ENCODE data around the gene GPR83. TPM values are rescaled to one million over a fixed set of nuclear protein-coding genes. Genes with fewer than 3 reads are reported as not detected.

GPR83 gene
- total RNA-seq, 2 experiments from 2014 or later: 0.03 to 0.10 TPM

DNA sequence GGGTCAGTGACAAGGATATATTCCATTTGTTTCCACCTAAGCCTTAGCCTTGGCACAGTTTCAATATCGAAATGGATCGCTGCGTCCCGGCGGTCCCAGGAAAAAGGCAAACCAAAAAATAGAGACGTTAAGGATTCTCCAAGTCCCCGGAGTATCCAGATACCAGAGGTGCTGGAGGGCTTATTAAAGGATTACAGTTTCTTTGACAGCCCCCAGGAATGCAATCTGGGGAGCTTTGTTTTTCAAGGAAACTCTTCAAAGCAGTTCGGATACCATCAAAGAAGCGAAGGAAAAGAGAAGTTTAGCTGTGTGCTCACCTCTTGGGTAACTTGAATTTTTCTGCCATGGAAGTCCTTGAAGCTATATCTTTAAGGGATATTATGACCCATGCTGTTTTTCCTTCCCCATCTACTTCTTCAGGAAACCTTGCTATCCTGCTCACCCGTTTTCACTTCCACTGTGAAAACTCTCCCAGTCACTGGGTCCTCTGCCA is 600 bp upstream of the GPR83 start:
- H2AFZ ChIP-seq (ENCODE audit: low read length): no peak overlapping the region
- no peak overlapping the region for H3K4me2 ChIP-seq (ENCODE audit: low read length)
- no peaks in the 10 kb centered on the region for H3K4me1 ChIP-seq (ENCODE audit: insufficient read depth, low read length, poor library complexity, severe bottlenecking)
- intact Hi-C loops (cut with micrococcal nuclease; ENCODE audit: unreplicated experiment): no loop called here
- no peaks in the 10 kb centered on the region for H3K9me3 ChIP-seq (ENCODE audit: low read length)
- ChIA-PET CTCF (ENCODE audit: unreplicated experiment) (no interaction called here), POLR2A (interaction anchor here (0.9 kb wide), 1 partner anchor 44 kb away, joined by 3 read pairs; no protein-coding TSS in a partner anchor)
- TF ChIP-seq, protein P1, sequence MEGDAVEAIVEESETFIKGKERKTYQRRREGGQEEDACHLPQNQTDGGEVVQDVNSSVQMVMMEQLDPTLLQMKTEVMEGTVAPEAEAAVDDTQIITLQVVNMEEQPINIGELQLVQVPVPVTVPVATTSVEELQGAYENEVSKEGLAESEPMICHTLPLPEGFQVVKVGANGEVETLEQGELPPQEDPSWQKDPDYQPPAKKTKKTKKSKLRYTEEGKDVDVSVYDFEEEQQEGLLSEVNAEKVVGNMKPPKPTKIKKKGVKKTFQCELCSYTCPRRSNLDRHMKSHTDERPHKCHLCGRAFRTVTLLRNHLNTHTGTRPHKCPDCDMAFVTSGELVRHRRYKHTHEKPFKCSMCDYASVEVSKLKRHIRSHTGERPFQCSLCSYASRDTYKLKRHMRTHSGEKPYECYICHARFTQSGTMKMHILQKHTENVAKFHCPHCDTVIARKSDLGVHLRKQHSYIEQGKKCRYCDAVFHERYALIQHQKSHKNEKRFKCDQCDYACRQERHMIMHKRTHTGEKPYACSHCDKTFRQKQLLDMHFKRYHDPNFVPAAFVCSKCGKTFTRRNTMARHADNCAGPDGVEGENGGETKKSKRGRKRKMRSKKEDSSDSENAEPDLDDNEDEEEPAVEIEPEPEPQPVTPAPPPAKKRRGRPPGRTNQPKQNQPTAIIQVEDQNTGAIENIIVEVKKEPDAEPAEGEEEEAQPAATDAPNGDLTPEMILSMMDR (conservative IDR thresholded peaks at IDR 0.05; ENCODE audit: low read length): no peak
- no peak for TF ChIP-seq EZH2phosphoT487 (IDR thresholded peaks at IDR 0.05; ENCODE audit: borderline replicate concordance, low read depth, low read length)
- H3K4me3 ChIP-seq (ENCODE audit: low read depth, low read length, poor library complexity, severe bottlenecking): no peak overlapping the region
- H3K36me3 ChIP-seq (ENCODE audit: insufficient read depth, low read length): no peaks in the 10 kb centered on the region
- H3K9me2 ChIP-seq (ENCODE audit: insufficient read depth, low read length): no peaks in the 10 kb centered on the region
- BruUV-seq (replicated peaks): no TSS peak
- no peak overlapping the region for H3K27ac ChIP-seq (ENCODE audit: low read depth, low read length, poor library complexity, severe bottlenecking)
- H4K20me1 ChIP-seq (ENCODE audit: insufficient read depth, low read length): no peaks in the 10 kb centered on the region
- no peak for DNase-seq (ENCODE audit: low spot score)
- no peaks in the 10 kb centered on the region for H3K79me2 ChIP-seq (ENCODE audit: insufficient read depth, low read depth, low read length)

DNA sequence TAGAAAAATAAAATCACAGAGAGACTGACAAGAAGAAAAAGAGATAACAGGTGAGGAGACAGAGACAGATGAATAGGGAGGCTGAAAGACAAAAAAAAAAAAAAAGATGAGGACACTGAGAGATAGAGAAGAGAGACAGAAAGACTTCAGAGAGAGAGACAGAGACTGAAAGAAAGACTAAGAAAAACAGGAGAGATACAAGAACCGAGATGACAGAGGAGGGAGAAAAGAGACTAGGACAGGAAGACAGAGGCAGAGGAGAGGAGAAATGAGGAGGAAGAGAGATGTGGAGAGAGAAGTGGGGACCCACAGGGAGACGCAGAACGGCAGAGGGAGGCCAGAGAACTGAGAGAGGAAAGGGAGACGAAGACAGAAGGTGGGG is 771 bp downstream of the GPR83 start:
- Histone ChIP-seq H3K36me3 (ENCODE audit: insufficient read depth, low read length) (no peaks in the 10 kb centered on the region), H3K79me2 (ENCODE audit: insufficient read depth, low read depth, low read length) (no peaks in the 10 kb centered on the region), H2AFZ (ENCODE audit: low read length) (no peak overlapping the region), H3K4me2 (ENCODE audit: low read length) (no peak overlapping the region), H3K4me1 (ENCODE audit: insufficient read depth, low read length, poor library complexity, severe bottlenecking) (no peaks in the 10 kb centered on the region), H3K27ac (ENCODE audit: low read depth, low read length, poor library complexity, severe bottlenecking) (no peak overlapping the region), H3K9me2 (ENCODE audit: insufficient read depth, low read length) (no peaks in the 10 kb centered on the region), H3K9me3 (ENCODE audit: low read length) (no peaks in the 10 kb centered on the region), H4K20me1 (ENCODE audit: insufficient read depth, low read length) (no peaks in the 10 kb centered on the region), H3K4me3 (ENCODE audit: low read depth, low read length, poor library complexity, severe bottlenecking) (no peak overlapping the region)
- no TSS peak for BruUV-seq (replicated peaks)
- intact Hi-C loops (cut with micrococcal nuclease; ENCODE audit: unreplicated experiment): no loop called here
- no peak for DNase-seq (ENCODE audit: low spot score)
- POLR2A ChIA-PET: no interaction called here
- TF ChIP-seq EZH2phosphoT487 (IDR thresholded peaks at IDR 0.05; ENCODE audit: borderline replicate concordance, low read depth, low read length): no peak
- TF ChIP-seq, protein P1 (conservative IDR thresholded peaks at IDR 0.05; ENCODE audit: low read length): no peak
- CTCF ChIA-PET (ENCODE audit: unreplicated experiment): no interaction called here

DNA sequence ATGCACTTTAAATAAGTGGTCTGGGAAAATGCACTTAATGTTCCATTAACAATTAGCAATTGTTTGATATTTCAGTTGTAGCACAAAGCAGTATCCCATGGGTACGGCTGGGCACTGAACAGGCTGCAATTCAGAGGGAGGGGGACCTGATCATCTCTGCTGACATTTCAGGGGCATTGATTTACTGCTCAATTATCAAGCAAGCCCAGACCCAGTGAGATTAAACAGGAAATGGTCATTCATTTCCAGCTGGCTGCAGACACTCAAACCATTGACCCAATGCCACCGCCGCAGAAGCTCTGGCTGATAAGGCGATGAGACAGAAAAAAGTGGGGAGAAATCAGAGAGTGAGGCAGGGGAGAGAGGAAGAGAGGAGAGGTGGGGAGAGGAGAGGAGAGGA is 1.2 kb downstream of the GPR83 start:
- H3K27ac ChIP-seq (ENCODE audit: low read depth, low read length, poor library complexity, severe bottlenecking): no peak overlapping the region
- intact Hi-C loops (cut with micrococcal nuclease; ENCODE audit: unreplicated experiment): no loop called here

More for the DNA sequence above, 1.2 kb downstream of the GPR83 start:
- Histone ChIP-seq H2AFZ (ENCODE audit: low read length) (no peak overlapping the region), H3K9me2 (ENCODE audit: insufficient read depth, low read length) (no peaks in the 10 kb centered on the region), H3K4me3 (ENCODE audit: low read depth, low read length, poor library complexity, severe bottlenecking) (no peak overlapping the region), H3K4me2 (ENCODE audit: low read length) (no peak overlapping the region), H3K36me3 (ENCODE audit: insufficient read depth, low read length) (no peaks in the 10 kb centered on the region), H4K20me1 (ENCODE audit: insufficient read depth, low read length) (no peaks in the 10 kb centered on the region), H3K9me3 (ENCODE audit: low read length) (no peaks in the 10 kb centered on the region), H3K4me1 (ENCODE audit: insufficient read depth, low read length, poor library complexity, severe bottlenecking) (no peaks in the 10 kb centered on the region), H3K79me2 (ENCODE audit: insufficient read depth, low read depth, low read length) (no peaks in the 10 kb centered on the region)
- no peak for DNase-seq (ENCODE audit: low spot score)
- TF ChIP-seq, protein P1 (conservative IDR thresholded peaks at IDR 0.05; ENCODE audit: low read length): no peak
- TF ChIP-seq EZH2phosphoT487 (IDR thresholded peaks at IDR 0.05; ENCODE audit: borderline replicate concordance, low read depth, low read length): no peak
- no TSS peak for BruUV-seq (replicated peaks)
- ChIA-PET CTCF (ENCODE audit: unreplicated experiment) (no interaction called here), POLR2A (no interaction called here)
